Panc1 (cell line): Measurements from ENCODE around the gene IGIP. TPM values are rescaled to one million over a fixed set of nuclear protein-coding genes. Genes with fewer than 3 reads are reported as not detected.

Experiments
- ATAC-seq: fragments of 200-7000 bp; cut with Tn5 transposase; 2 replicates; pipeline ENCODE4 v1.9.1; 2020; ENCODE audit warnings: mild to moderate bottlenecking, moderate library complexity
- BruUV-seq: library from RNA; stranded (reverse); fragments of 400-500 nt; replicated peaks from 2 replicates; lab custom pipeline; 2021; lab: Mats Ljungman, UMichigan
- CTCF ChIA-PET: fragments of 300-600 bp; sonication (Branson Sonifier 250); formaldehyde crosslinking; loops from one replicate; lab custom pipeline; 2022; ENCODE audit warnings: antibody characterized with exemption; lab: Charles Lee
- POLR2A ChIA-PET: fragments of 300-600 bp; sonication (Branson Sonifier 250); formaldehyde crosslinking; loops from one replicate; lab custom pipeline; 2022; ENCODE audit warnings: antibody characterized with exemption; lab: Charles Lee
- DNase-seq: peaks from one replicate; pipeline ENCODE4 v3.0.0-alpha.2; 2010; ENCODE audit warnings: low read depth, low spot score
- H3K27ac ChIP-seq: 2 replicates; pipeline ENCODE4 v1.5.1; 2011; ENCODE audit warnings: mild to moderate bottlenecking, low read length, inconsistent platforms
- H3K27me3 ChIP-seq: fragments of 200-500 bp; sonication (Bioruptor generic); 2 replicates; pipeline ENCODE4 v1.6.0; 2014; ENCODE audit warnings: low read length, inconsistent platforms; ENCODE audit not compliant: control insufficient read depth, insufficient read depth
- H3K36me3 ChIP-seq: fragments of 200-500 bp; sonication (Bioruptor generic); 2 replicates; pipeline ENCODE4 v1.5.1; 2014; ENCODE audit warnings: inconsistent platforms, mild to moderate bottlenecking, low read length, moderate library complexity; ENCODE audit not compliant: control insufficient read depth, insufficient read depth
- H3K4me1 ChIP-seq: 2 replicates; pipeline ENCODE4 v1.5.1; 2011; ENCODE audit warnings: inconsistent platforms, mild to moderate bottlenecking, low read length, moderate library complexity; ENCODE audit not compliant: control insufficient read depth, insufficient read depth
- H3K4me3 ChIP-seq, 2 experiments: 2 replicates each; pipeline ENCODE4 v1.5.1; 2011 to 2012; ENCODE audit warnings: low read depth in 2 of 2, low read length in 2 of 2, mild to moderate bottlenecking in 2 of 2, inconsistent platforms in 1 of 2, moderate library complexity in 1 of 2
- H3K9me3 ChIP-seq: fragments of 200-500 bp; sonication (Bioruptor generic); 2 replicates; pipeline ENCODE4 v1.5.1; 2014; ENCODE audit warnings: low read depth, mild to moderate bottlenecking, inconsistent platforms, low read length, moderate library complexity; ENCODE audit not compliant: control insufficient read depth, insufficient read depth
- POLR2AphosphoS5 ChIP-seq: IDR thresholded peaks from 2 replicates; pipeline ENCODE4 v1.6.1; 2012; ENCODE audit warnings: mild to moderate bottlenecking, low read depth, low read length, moderate library complexity
- SIN3A ChIP-seq: IDR thresholded peaks from 2 replicates; pipeline ENCODE4 v1.6.1; 2012; ENCODE audit warnings: low read depth, mild to moderate bottlenecking, low read length, moderate library complexity, borderline replicate concordance; ENCODE audit not compliant: insufficient read depth
- TCF7L2 ChIP-seq: IDR thresholded peaks from 2 replicates; pipeline ENCODE4 v1.6.1; 2011; ENCODE audit warnings: mild to moderate bottlenecking, low read depth, low read length, inconsistent platforms
- in situ Hi-C: cut with HindIII; loops from 2 replicates; pipeline ENCODE4 v1.10.0; 2016; ENCODE audit warnings: low sequenced_read_pairs, low pct_unique_long_range_greater_than_20kb
- intact Hi-C: fragments of 100-400 bp; cut with micrococcal nuclease; formaldehyde crosslinking; loops from one replicate; pipeline ENCODE4 v1.10.0; 2022; ENCODE audit not compliant: unreplicated experiment
- total RNA-seq: library from RNA; stranded (reverse); gene quantifications from one replicate; pipeline ENCODE4 v1.2.1, GENCODE V29; 2021; ENCODE audit not compliant: unreplicated experiment
- TF ChIP-seq, protein P1 (sequence below): fragments of 450-650 bp; IDR thresholded peaks from 2 replicates; pipeline ENCODE4 v1.5.1; 2017; ENCODE audit warnings: mild to moderate bottlenecking
- TF ChIP-seq, protein P2 (sequence below), 2 experiments: IDR thresholded peaks; 2 replicates each; pipeline ENCODE4 v1.6.1; 2011 to 2012; ENCODE audit warnings: low read depth in 2 of 2, control low read depth in 1 of 2, low read length in 1 of 2, mild to moderate bottlenecking in 1 of 2, moderate library complexity in 1 of 2; ENCODE audit not compliant: insufficient read depth in 1 of 2

Gene IGIP
- total RNA-seq, 1 experiment from 2014 or later, result 7.7 TPM

DNA sequence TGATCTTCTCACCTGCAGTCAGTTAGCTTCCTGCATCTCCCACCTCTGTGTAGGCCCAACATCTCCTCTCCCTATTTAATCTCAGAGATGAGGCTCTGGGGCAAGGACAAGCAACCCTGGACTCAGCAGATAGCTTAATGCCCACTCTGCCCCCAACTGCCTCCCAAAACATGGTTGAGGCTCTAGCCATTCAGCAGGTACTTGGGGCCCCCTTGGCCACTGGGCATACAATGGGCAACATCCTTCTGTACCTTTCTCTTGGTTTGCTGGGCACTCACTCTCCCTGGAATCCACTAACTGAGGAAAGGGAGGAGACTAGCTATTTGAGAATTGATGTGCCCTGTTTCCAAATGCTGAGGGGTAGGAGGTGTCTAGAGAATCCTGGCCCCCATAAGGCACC, 9.4 kb downstream of the IGIP start:
- in situ Hi-C loops, result no loop called here
- CTCF ChIA-PET, result no interaction called here
- no peaks in the 10 kb centered on the region; the same call in 1 of the 2 replicates for H3K36me3 ChIP-seq
- H3K9me3 ChIP-seq, result no peaks in the 10 kb centered on the region
- no TSS peak for BruUV-seq
- no peak for TF ChIP-seq POLR2AphosphoS5
- TF ChIP-seq, protein P1, sequence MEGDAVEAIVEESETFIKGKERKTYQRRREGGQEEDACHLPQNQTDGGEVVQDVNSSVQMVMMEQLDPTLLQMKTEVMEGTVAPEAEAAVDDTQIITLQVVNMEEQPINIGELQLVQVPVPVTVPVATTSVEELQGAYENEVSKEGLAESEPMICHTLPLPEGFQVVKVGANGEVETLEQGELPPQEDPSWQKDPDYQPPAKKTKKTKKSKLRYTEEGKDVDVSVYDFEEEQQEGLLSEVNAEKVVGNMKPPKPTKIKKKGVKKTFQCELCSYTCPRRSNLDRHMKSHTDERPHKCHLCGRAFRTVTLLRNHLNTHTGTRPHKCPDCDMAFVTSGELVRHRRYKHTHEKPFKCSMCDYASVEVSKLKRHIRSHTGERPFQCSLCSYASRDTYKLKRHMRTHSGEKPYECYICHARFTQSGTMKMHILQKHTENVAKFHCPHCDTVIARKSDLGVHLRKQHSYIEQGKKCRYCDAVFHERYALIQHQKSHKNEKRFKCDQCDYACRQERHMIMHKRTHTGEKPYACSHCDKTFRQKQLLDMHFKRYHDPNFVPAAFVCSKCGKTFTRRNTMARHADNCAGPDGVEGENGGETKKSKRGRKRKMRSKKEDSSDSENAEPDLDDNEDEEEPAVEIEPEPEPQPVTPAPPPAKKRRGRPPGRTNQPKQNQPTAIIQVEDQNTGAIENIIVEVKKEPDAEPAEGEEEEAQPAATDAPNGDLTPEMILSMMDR, result no peak
- POLR2A ChIA-PET, result no interaction called here
- DNase-seq, result no peak
- peaks cover 13% of the 10 kb centered on the region for H3K4me1 ChIP-seq
- H3K27me3 ChIP-seq, result no peaks in the 10 kb centered on the region
- intact Hi-C loops, result no loop called here
- ATAC-seq, result no peak
- H3K4me3 ChIP-seq, result no peak overlapping the region
- no peak overlapping the region for H3K27ac ChIP-seq

DNA sequence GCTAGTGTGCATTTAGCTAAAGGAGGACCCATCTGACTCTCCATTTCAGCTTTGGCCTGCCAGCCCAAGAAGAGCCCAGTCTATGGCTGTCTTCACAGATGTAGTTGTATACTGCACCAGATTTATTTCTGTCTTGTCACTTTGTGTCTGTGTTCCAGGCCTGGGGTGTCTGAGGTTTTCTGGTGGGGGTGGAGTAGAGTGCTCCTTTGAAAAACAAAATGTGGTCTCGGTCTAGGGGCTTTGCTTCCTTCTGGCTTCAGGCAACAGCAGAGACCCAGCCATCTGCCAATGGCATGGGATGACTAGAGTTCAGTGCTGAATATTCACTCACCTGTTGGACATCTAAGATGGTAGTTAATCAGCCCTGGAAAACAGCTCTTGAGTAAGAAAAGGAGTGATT, 10.9 kb downstream of the IGIP start:
- no TSS peak for BruUV-seq
- intact Hi-C loops (no loop called here), in situ Hi-C loops (no loop called here)
- no peaks in the 10 kb centered on the region for H3K9me3 ChIP-seq
- no peak overlapping the region for H3K4me3 ChIP-seq
- no peak for TF ChIP-seq SIN3A
- TF ChIP-seq, protein P2, sequence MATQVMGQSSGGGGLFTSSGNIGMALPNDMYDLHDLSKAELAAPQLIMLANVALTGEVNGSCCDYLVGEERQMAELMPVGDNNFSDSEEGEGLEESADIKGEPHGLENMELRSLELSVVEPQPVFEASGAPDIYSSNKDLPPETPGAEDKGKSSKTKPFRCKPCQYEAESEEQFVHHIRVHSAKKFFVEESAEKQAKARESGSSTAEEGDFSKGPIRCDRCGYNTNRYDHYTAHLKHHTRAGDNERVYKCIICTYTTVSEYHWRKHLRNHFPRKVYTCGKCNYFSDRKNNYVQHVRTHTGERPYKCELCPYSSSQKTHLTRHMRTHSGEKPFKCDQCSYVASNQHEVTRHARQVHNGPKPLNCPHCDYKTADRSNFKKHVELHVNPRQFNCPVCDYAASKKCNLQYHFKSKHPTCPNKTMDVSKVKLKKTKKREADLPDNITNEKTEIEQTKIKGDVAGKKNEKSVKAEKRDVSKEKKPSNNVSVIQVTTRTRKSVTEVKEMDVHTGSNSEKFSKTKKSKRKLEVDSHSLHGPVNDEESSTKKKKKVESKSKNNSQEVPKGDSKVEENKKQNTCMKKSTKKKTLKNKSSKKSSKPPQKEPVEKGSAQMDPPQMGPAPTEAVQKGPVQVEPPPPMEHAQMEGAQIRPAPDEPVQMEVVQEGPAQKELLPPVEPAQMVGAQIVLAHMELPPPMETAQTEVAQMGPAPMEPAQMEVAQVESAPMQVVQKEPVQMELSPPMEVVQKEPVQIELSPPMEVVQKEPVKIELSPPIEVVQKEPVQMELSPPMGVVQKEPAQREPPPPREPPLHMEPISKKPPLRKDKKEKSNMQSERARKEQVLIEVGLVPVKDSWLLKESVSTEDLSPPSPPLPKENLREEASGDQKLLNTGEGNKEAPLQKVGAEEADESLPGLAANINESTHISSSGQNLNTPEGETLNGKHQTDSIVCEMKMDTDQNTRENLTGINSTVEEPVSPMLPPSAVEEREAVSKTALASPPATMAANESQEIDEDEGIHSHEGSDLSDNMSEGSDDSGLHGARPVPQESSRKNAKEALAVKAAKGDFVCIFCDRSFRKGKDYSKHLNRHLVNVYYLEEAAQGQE (IDR thresholded peaks at IDR 0.05; ENCODE audit: insufficient read depth in 1 of 2, low read depth in 2 of 2, low read length in 1 of 2), result no peak
- TF ChIP-seq, protein P1, result no peak
- TF ChIP-seq POLR2AphosphoS5, result no peak
- H3K4me1 ChIP-seq, result peaks cover 8% of the 10 kb centered on the region
- POLR2A ChIA-PET, result no interaction called here
- no peaks in the 10 kb centered on the region; the same call in 1 of the 2 replicates for H3K36me3 ChIP-seq
- no peak overlapping the region for H3K27ac ChIP-seq
- ATAC-seq (no peak), DNase-seq (no peak)
- CTCF ChIA-PET, result interaction anchor here (0.6 kb wide), 1 partner anchor 9 kb away, joined by 3 read pairs; no protein-coding TSS in a partner anchor
- no peaks in the 10 kb centered on the region for H3K27me3 ChIP-seq

DNA sequence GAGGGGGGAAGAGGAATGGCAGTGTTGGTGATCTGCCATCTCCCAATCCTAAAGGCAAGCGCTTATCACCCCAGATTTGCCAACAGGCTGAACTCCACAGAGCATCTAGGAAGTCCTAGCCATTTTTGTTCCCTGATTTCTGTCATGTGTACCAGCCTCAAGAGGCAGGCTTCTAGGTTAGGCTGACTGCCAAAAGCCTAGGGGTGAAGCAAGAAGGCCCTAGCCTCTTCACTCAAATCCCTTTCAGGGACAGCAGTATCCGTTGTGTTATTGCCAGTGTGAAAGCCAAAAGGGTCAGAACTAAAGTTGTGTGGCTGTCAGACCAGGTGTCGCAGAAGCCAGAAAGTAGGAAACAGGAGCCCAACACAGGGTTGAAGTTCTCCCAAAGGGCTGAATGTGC, 14.7 kb downstream of the IGIP start:
- in situ Hi-C loops (no loop called here), intact Hi-C loops (no loop called here)
- POLR2A ChIA-PET, result no interaction called here

More for the DNA sequence above, 14.7 kb downstream of the IGIP start:
- no peak for ATAC-seq
- TF ChIP-seq, protein P1, result no peak
- TF ChIP-seq, protein P2 (IDR thresholded peaks at IDR 0.05; ENCODE audit: insufficient read depth in 1 of 2, low read depth in 2 of 2, low read length in 1 of 2), result no peak
- TF ChIP-seq POLR2AphosphoS5 (no peak), SIN3A (no peak), TCF7L2 (no peak)
- H3K9me3 ChIP-seq, result no peaks in the 10 kb centered on the region
- no TSS peak for BruUV-seq
- no peaks in the 10 kb centered on the region for H3K27me3 ChIP-seq
- no peaks in the 10 kb centered on the region for H3K36me3 ChIP-seq
- no peak for DNase-seq
- no peak overlapping the region for H3K4me3 ChIP-seq
- CTCF ChIA-PET, result no interaction called here
- H3K4me1 ChIP-seq, result peaks cover 4% of the 10 kb centered on the region; the same call in 1 of the 2 replicates
- no peak overlapping the region for H3K27ac ChIP-seq
